ENCODE data around the gene ZNF469. TPM values are rescaled to one million over a fixed set of nuclear protein-coding genes. Genes with fewer than 3 reads are reported as not detected.
A peak's percentile ranks its signal among the peaks of the same experiment; 100 is the strongest.

The ZNF469 gene
- total and polyA plus RNA-seq, 7 donors: under 0.01 to 1.7 (median 0.36) TPM

- Histone ChIP-seq H3K36me3 (no peaks in the 10 kb centered on the region), H3K4me1 (peaks cover 0 to 18% (median 13%) of the 10 kb centered on the region in 4 donors), H3K9me3 (no peaks in the 10 kb centered on the region), H3K4me3 (no peak overlapping the region), H3K27ac (no peak overlapping the region), H3K27me3 (peaks cover 18 to 49% (median 39%) of the 10 kb centered on the region in 3 donors)
- TF ChIP-seq, protein P1, sequence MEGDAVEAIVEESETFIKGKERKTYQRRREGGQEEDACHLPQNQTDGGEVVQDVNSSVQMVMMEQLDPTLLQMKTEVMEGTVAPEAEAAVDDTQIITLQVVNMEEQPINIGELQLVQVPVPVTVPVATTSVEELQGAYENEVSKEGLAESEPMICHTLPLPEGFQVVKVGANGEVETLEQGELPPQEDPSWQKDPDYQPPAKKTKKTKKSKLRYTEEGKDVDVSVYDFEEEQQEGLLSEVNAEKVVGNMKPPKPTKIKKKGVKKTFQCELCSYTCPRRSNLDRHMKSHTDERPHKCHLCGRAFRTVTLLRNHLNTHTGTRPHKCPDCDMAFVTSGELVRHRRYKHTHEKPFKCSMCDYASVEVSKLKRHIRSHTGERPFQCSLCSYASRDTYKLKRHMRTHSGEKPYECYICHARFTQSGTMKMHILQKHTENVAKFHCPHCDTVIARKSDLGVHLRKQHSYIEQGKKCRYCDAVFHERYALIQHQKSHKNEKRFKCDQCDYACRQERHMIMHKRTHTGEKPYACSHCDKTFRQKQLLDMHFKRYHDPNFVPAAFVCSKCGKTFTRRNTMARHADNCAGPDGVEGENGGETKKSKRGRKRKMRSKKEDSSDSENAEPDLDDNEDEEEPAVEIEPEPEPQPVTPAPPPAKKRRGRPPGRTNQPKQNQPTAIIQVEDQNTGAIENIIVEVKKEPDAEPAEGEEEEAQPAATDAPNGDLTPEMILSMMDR (IDR thresholded peaks at IDR 0.05): no peak
- no peak for TF ChIP-seq POLR2A (IDR thresholded peaks at IDR 0.05)
- TF ChIP-seq POLR2AphosphoS5 (IDR thresholded peaks at IDR 0.05): no peak
- no peak for TF ChIP-seq EP300 (IDR thresholded peaks at IDR 0.05)
- intact Hi-C loops (cut with DNase I): no loop called here
- 87 to 91% methylated on average over 19 of the region's 19 CpGs for WGBS, 2 donors
- no peak for DNase-seq
These were observed 45.4 kb downstream of the ZNF469 start for GRCh38 chr16:88428156-88428555.

DNA sequence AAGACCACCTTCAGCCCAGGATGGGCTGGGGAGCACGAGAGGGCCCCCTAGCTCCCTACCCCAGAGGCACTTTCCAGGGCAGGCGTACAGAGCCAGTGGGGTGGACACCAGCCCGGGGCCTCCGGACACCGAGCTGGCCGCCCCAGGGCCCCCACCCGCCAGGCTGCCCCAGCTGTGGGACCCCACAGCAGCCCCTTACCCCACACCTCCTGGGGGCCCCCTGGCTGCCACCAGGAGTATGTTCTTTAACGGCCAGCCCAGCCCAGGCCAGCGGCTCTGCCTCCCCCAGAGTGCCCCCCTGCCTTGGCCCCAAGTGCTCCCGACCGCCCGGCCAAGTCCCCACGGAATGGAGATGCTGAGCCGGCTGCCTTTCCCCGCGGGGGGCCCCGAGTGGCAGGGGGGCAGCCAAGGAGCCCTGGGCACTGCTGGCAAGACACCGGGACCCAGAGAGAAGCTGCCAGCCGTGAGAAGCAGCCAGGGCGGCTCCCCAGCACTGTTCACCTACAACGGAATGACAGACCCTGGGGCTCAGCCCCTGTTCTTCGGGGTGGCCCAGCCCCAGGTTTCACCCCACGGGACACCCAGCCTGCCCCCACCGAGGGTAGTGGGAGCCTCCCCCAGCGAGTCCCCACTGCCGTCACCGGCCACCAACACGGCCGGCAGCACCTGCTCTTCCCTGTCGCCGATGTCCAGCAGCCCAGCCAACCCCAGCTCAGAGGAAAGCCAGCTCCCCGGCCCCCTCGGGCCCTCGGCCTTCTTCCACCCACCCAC, 46.0 kb downstream of the ZNF469 start:
- Histone ChIP-seq H3K4me3 (no peak overlapping the region), H3K27me3 (peaks cover 18 to 56% (median 45%) of the 10 kb centered on the region in 3 donors), H3K27ac (no peak overlapping the region), H3K36me3 (no peaks in the 10 kb centered on the region), H3K9me3 (no peaks in the 10 kb centered on the region), H3K4me1 (peaks cover 0 to 18% (median 13%) of the 10 kb centered on the region in 4 donors)
- TF ChIP-seq POLR2A (IDR thresholded peaks at IDR 0.05) (no peak), POLR2AphosphoS5 (IDR thresholded peaks at IDR 0.05) (no peak), EP300 (IDR thresholded peaks at IDR 0.05) (no peak)
- TF ChIP-seq, protein P1 (IDR thresholded peaks at IDR 0.05): no peak
- intact Hi-C loops (cut with DNase I): no loop called here
- DNase-seq: no peak
- WGBS, 2 donors: 70 to 84% methylated on average over 34 of the region's 34 CpGs

GRCh38 chr16:88429387-88430184, 46.8 kb downstream of the ZNF469 start:
- DNase-seq: no peak
- peaks cover 0 to 18% (median 13%) of the 10 kb centered on the region in 4 donors for H3K4me1 ChIP-seq
- no peaks in the 10 kb centered on the region for H3K9me3 ChIP-seq
- intact Hi-C loops (cut with DNase I): loop anchor here (10.0 kb wide), 1 partner anchor 445 kb away; no protein-coding TSS in a partner anchor
- WGBS, 2 donors: 80 to 83% methylated on average over 48 of the region's 48 CpGs
- H3K27ac ChIP-seq: no peak overlapping the region
- TF ChIP-seq POLR2A (IDR thresholded peaks at IDR 0.05) (no peak), POLR2AphosphoS5 (IDR thresholded peaks at IDR 0.05) (no peak), EP300 (IDR thresholded peaks at IDR 0.05) (no peak)
- TF ChIP-seq, protein P1 (IDR thresholded peaks at IDR 0.05): no peak
- H3K4me3 ChIP-seq: peak overlapping the region in 3 of 4 donors; percentile 32 to 52 (median 49)
- H3K36me3 ChIP-seq: no peaks in the 10 kb centered on the region
- peaks cover 18 to 61% (median 46%) of the 10 kb centered on the region in 3 donors for H3K27me3 ChIP-seq

GRCh38 chr16:88430185-88430523, 47.4 kb downstream of the ZNF469 start:
- H3K27ac ChIP-seq: peak overlapping the region in 3 of 4 donors; percentile 14 to 58 (median 20)

More at GRCh38 chr16:88430185-88430523, 47.4 kb downstream of the ZNF469 start:
- Histone ChIP-seq H3K27me3 (peaks cover 18 to 61% (median 46%) of the 10 kb centered on the region in 3 donors), H3K36me3 (no peaks in the 10 kb centered on the region), H3K4me1 (peaks cover 0 to 18% (median 13%) of the 10 kb centered on the region in 4 donors), H3K9me3 (no peaks in the 10 kb centered on the region), H3K4me3 (peak overlapping the region; percentile 0 to 52 (median 40))
- 7 to 19% methylated on average over 36 of the region's 36 CpGs for WGBS, 2 donors
- no peak for DNase-seq
- intact Hi-C loops (cut with DNase I): loop anchor here (10.0 kb wide), 1 partner anchor 445 kb away; no protein-coding TSS in a partner anchor
- no peak for TF ChIP-seq EP300 (IDR thresholded peaks at IDR 0.05)
- TF ChIP-seq POLR2AphosphoS5 (IDR thresholded peaks at IDR 0.05): no peak
- TF ChIP-seq POLR2A (IDR thresholded peaks at IDR 0.05): no peak
- TF ChIP-seq, protein P1 (IDR thresholded peaks at IDR 0.05): no peak
